Measurements from ENCODE around the gene TFB1M.

The TFB1M gene

DNA sequence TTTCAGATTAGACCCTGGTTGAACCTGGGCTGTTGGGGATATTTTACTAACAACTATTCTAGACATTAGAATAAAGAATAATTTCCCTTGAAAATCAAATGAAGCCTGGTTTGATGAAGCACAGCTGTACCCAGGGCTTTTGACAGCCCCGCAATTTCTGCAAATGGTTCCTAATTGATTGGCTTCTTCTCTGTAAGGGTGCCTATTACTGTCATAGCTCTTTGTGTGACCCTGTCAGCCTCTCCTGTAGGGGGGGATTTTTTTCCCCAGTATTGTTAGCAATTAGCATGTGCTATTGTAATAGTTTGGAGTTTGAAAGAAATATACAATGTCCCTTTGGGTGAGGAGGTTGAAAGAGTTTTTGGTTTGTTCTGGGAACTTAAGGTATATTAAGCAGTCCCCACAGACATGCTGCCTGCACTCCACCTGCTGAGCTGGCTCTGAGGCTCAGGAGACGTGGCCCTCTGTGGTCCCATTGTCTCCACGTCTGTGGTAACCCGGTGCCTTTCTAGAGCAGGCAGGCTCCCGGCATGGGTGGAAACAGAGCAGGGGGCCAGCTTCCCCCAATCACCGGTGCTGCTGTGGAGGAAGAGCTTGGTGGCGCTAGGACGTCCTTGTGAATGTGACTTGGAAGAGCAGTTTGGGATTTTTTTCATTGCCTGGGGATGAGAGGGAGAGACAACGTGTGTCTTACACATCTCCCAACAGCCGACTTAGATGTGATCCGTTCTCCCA is 97.8 kb downstream of the TFB1M start:
- H3K4me3 ChIP-seq (ENCODE audit: control insufficient read depth, low read depth, low read length) = no peak overlapping the region
- TF ChIP-seq, protein P1, sequence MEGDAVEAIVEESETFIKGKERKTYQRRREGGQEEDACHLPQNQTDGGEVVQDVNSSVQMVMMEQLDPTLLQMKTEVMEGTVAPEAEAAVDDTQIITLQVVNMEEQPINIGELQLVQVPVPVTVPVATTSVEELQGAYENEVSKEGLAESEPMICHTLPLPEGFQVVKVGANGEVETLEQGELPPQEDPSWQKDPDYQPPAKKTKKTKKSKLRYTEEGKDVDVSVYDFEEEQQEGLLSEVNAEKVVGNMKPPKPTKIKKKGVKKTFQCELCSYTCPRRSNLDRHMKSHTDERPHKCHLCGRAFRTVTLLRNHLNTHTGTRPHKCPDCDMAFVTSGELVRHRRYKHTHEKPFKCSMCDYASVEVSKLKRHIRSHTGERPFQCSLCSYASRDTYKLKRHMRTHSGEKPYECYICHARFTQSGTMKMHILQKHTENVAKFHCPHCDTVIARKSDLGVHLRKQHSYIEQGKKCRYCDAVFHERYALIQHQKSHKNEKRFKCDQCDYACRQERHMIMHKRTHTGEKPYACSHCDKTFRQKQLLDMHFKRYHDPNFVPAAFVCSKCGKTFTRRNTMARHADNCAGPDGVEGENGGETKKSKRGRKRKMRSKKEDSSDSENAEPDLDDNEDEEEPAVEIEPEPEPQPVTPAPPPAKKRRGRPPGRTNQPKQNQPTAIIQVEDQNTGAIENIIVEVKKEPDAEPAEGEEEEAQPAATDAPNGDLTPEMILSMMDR (IDR thresholded peaks at IDR 0.05; ENCODE audit: control insufficient read depth, insufficient read depth, low read depth, low read length, missing control alignments) = no peak
- no peak for DNase-seq (ENCODE audit: low read depth)

DNA sequence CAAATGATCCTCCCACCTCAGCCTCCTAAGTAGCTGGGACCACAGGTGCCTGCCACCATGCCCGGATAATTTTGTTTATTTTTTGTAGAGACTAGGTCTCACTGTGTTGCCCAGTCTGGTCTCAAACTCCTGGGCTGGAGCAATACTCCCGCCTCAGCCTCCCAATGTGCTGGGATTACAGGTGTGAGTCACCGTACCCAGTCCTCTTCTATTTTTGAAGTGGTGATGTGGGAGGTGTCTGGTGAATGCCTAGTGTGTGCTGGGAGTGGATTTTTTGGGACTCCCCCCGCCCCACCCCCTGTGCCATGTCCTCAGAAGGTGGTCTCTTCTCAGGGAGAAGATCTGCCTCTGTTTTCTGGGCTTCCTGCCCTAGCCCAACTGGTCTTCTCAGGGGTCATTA is 98.4 kb downstream of the TFB1M start:
- no peak overlapping the region for H3K4me3 ChIP-seq (ENCODE audit: control insufficient read depth, low read depth, low read length)
- TF ChIP-seq, protein P1 (IDR thresholded peaks at IDR 0.05; ENCODE audit: control insufficient read depth, insufficient read depth, low read depth, low read length, missing control alignments) = no peak
- no peak for DNase-seq (ENCODE audit: low read depth)

- no peak overlapping the region for H3K4me3 ChIP-seq (ENCODE audit: control insufficient read depth, low read depth, low read length)
- no peak for DNase-seq (ENCODE audit: low read depth)
- TF ChIP-seq, protein P1 (IDR thresholded peaks at IDR 0.05; ENCODE audit: control insufficient read depth, insufficient read depth, low read depth, low read length, missing control alignments) = no peak
Observed at GRCh38 chr6:155213611-155214372, 100.5 kb downstream of the TFB1M start.

DNA sequence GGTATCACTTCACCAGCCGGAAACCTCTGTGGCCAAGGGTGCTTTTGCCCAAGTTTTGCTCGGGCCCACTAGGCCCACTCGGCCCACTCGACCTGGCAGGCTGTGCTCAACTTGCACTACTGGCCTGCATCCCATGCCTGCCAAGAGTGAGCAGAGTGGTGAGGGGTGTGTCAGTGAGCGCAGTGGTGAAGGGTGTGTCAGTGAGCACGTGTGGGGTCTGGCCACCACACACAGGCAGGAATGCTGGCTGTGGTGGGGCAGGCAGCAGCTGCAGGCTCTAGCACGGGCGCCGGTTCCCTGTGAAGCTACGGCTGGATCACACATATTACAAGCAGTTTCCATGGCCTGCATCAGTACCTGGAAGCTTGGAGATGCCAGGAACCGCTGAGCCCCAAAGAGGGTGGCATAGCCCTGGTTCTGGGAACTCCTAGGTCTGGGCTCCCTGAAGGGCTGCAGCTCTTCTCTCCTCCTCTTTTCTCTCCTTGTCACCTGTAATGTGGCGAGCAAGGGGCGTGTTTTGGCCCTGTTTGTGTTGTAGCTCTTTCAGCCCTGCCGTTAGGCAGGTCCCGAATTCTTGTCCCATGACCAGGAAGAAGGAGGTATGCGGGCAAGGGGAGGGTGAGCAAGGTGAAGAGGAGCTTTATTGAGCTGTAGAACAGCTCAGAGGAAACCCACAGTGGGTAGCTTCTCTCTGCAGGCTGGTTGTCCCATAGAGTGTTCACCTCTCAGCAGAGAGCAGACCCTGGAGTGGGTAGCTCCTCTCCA is 101.5 kb downstream of the TFB1M start:
- no peak overlapping the region for H3K4me3 ChIP-seq (ENCODE audit: control insufficient read depth, low read depth, low read length)
- TF ChIP-seq, protein P1 (IDR thresholded peaks at IDR 0.05; ENCODE audit: control insufficient read depth, insufficient read depth, low read depth, low read length, missing control alignments) = no peak
- no peak for DNase-seq (ENCODE audit: low read depth)

DNA sequence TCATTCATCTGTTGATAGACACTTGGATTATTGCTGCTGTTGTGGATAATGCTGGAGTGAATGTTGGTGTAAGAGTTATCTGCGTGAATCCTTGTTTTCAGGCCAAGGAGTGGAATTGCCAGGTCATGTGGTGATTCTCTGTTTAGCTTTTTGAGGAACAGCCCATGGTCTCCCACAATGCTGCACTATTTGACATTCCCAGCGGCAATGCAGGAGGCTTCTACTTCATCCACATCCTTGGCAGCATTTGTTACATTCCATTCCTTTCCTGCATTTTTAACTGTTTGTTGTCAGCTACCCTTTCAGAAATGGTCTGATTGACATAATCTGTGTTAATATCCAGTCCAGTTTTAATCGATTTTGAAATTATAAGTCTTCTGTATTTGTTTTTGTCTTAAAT is 102.2 kb downstream of the TFB1M start:
- TF ChIP-seq, protein P1 (IDR thresholded peaks at IDR 0.05; ENCODE audit: control insufficient read depth, insufficient read depth, low read depth, low read length, missing control alignments) = no peak
- DNase-seq (ENCODE audit: low read depth) = no peak
- no peak overlapping the region for H3K4me3 ChIP-seq (ENCODE audit: control insufficient read depth, low read depth, low read length)

DNA sequence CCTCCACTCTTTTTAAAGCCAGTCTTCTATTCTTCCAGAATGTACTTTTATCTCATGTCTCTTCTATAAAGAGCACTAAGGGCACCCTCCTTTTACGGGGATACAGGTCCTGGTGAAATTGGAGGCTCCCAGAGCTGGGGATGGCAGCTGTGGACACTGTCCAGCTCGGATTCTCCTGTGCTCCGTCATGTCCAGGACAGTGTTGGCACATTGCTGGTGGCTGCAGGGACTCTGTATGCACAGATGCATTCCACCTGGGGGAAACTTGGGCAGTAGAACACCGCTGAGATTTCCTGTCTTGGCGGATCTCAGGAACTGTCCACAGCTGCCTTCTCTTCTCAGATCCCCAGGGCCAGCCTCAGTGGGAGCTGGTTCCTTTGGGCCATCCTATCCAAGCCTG is 107.1 kb downstream of the TFB1M start:
- H3K4me3 ChIP-seq (ENCODE audit: control insufficient read depth, low read depth, low read length) = no peak overlapping the region
- TF ChIP-seq, protein P1 (IDR thresholded peaks at IDR 0.05; ENCODE audit: control insufficient read depth, insufficient read depth, low read depth, low read length, missing control alignments) = no peak
- DNase-seq (ENCODE audit: low read depth) = no peak
